ENCODE results near the gene DENND2C.

DNA sequence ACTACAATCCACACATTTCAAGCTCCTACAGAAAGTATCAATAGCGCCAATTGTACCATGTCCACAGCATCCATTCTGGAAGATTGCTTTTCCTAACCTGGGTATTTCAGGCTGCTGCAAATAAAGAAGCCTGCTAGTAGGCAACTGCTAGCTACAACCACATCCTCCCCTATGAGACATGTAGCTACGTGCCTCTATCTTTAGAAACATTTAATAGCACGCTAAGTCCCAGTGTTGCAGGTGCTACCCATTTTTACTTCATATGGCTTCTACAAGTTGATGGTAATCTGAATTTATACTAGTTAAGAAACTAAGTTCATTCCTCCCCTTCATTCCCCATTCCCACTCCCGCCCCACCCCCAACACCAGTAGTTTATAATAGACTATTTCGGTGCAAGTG, 32.9 kb upstream of the DENND2C start:
- TF ChIP-seq POLR2AphosphoS5 (IDR thresholded peaks at IDR 0.05), result no peak
- TF ChIP-seq, protein P1, sequence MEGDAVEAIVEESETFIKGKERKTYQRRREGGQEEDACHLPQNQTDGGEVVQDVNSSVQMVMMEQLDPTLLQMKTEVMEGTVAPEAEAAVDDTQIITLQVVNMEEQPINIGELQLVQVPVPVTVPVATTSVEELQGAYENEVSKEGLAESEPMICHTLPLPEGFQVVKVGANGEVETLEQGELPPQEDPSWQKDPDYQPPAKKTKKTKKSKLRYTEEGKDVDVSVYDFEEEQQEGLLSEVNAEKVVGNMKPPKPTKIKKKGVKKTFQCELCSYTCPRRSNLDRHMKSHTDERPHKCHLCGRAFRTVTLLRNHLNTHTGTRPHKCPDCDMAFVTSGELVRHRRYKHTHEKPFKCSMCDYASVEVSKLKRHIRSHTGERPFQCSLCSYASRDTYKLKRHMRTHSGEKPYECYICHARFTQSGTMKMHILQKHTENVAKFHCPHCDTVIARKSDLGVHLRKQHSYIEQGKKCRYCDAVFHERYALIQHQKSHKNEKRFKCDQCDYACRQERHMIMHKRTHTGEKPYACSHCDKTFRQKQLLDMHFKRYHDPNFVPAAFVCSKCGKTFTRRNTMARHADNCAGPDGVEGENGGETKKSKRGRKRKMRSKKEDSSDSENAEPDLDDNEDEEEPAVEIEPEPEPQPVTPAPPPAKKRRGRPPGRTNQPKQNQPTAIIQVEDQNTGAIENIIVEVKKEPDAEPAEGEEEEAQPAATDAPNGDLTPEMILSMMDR (IDR thresholded peaks at IDR 0.05), result no peak
